ENCODE results near the gene SDE2.

DNA sequence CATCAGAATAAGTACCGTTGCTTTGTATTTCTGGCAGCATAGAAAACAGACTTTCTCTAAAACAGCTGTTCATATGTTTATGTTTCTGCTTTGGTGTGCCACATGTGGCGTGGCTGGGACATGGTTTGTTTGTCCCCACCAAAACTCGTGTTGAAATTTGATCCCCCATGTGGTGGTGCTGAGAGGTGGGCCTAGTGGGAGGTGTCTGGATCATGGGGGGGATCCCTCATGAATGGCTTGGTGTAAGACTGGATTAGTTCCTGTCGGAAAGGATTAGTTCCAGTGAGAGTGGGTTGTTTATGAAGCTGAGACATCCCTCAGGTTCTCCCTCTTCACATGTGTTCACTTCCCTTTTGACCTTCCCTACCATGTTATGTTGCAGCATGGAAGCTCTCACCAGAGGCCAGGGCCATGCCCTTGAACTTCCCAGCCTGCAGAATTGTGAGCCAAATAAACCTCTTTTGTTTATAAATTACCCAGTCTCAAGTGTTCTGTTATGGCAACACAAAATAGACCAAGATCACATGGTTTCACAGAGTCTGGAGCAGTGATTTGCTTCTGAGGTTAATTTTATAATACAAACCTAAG, 45.5 kb upstream of the SDE2 start:
- TF ChIP-seq, protein P1, sequence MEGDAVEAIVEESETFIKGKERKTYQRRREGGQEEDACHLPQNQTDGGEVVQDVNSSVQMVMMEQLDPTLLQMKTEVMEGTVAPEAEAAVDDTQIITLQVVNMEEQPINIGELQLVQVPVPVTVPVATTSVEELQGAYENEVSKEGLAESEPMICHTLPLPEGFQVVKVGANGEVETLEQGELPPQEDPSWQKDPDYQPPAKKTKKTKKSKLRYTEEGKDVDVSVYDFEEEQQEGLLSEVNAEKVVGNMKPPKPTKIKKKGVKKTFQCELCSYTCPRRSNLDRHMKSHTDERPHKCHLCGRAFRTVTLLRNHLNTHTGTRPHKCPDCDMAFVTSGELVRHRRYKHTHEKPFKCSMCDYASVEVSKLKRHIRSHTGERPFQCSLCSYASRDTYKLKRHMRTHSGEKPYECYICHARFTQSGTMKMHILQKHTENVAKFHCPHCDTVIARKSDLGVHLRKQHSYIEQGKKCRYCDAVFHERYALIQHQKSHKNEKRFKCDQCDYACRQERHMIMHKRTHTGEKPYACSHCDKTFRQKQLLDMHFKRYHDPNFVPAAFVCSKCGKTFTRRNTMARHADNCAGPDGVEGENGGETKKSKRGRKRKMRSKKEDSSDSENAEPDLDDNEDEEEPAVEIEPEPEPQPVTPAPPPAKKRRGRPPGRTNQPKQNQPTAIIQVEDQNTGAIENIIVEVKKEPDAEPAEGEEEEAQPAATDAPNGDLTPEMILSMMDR (IDR thresholded peaks at IDR 0.05; ENCODE audit: insufficient read depth, low read length, poor library complexity, severe bottlenecking) = no peak
- no peak for TF ChIP-seq EZH2phosphoT487 (conservative IDR thresholded peaks at IDR 0.05; ENCODE audit: low read length)
